Omental fat pad (tissue), 4 donors: ENCODE measurements around the gene KCNK16. TPM values are rescaled to one million over a fixed set of nuclear protein-coding genes. Genes with fewer than 3 reads are reported as not detected.

Source experiments
- ATAC-seq: fragments of 150-250 bp; one replicate; pipeline ENCODE4 v1.9.1; 2016; ENCODE audit warnings: mild to moderate bottlenecking, moderate library complexity; ENCODE audit not compliant: low FRiP score
- DNase-seq: peaks from one replicate; pipeline ENCODE4 v3.0.0-alpha.2; 2019; ENCODE audit warnings: low spot score
- CTCF ChIP-seq, 3 donors: fragments of 450-650 bp; IDR thresholded peaks; one replicate each; pipeline ENCODE4 v1.5.1; 2016 to 2017; ENCODE audit warnings: antibody characterized with exemption in 3 of 3, mild to moderate bottlenecking in 3 of 3, moderate library complexity in 2 of 3
- total RNA-seq, 4 donors: library from RNA; depleted of rRNA; stranded (reverse); fragments of >200 nt; gene quantifications; one replicate each; pipeline ENCODE4 v1.1.0, GENCODE V29; 2016

KCNK16 gene
- total RNA-seq, 4 donors from 2014 or later = not detected

DNA sequence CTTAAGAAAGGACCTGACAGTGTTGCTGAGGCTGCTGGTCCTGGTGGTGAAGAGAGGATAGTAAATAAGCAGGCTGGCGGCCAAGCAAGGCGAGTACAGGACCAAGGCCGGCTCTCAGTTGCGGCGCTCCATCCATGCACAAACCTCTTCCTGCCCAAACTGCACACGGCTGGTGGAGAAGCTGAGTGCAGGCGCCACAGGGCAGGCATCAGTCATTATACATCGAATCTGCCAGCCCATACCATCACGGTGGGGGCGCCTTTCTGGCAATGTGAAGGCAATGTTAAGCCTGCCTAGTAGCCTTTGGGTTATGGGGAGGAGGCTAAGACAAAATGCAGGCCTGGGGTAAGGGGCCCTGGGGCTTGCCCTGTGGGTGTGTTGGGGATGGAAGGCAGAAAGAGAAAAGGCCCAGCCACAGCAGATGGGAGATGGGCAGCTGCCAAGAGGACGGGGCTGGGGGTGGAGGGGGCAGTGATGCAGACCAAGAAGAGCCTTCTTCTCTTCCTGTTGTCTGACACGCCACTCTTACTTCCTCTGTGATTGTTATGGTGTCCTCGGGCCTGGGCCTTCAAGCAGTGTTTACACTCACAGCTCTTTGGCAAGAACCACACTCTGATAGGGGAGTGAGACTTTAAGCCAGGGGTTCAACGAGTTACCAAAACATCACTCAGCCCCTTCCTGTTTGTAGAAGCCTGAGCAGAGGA lies 20.3 kb upstream of the KCNK16 start:
- ATAC-seq (no peak), DNase-seq (no peak)
- no peak for TF ChIP-seq CTCF (IDR thresholded peaks at IDR 0.05)

DNA sequence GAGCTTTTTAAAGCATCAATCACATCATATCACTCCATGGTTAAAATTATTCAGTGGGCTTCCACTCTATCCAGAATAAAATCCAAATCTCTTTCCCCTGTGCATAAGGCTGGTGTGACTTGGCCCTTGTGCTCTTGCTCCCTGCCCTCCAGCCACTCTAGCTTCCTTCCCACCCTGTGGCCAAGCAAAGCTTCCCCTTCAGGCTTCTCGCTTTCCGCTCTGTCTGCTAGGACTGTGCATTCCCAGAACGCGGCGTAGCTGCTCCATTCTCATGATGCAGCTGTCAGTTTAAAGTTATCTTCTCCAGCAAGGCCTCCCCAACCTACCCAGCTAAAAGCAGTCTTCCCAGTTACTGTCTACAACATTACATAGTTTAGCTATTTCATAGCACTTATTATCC lies 19.4 kb upstream of the KCNK16 start:
- DNase-seq (no peak), ATAC-seq (no peak)
- no peak for TF ChIP-seq CTCF (IDR thresholded peaks at IDR 0.05)

DNA sequence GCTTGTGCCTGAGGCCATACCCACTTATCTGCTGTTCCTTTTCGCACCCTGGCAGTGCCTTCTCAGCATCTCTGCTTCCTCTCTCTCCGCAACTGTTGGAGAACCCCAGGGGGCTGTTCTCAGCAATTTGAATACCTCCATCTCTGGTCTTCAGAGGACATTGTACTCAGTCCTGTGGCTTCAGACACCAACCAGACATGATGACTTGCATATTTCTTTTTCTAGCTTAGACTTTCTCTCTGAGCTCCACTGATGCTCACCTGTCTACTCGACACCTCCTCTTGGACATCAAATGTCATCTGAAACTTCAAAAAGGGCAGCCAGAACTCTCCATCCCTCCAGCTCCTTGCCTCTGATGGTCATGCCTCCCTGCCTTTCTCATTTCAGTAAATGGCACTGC lies 18.9 kb upstream of the KCNK16 start:
- no peak for ATAC-seq
- no peak for DNase-seq
- TF ChIP-seq CTCF (IDR thresholded peaks at IDR 0.05) = no peak

- no peak for TF ChIP-seq CTCF (IDR thresholded peaks at IDR 0.05)
- no peak for DNase-seq
- ATAC-seq = no peak
These were observed 17.5 kb upstream of the KCNK16 start for GRCh38 chr6:39339868-39340550.

- ATAC-seq (no peak), DNase-seq (no peak)
- no peak for TF ChIP-seq CTCF (IDR thresholded peaks at IDR 0.05)
These were observed 16.8 kb upstream of the KCNK16 start for GRCh38 chr6:39339096-39339867.

GRCh38 chr6:39338397-39338796 lies 15.9 kb upstream of the KCNK16 start:
- ATAC-seq (no peak), DNase-seq (no peak)
- no peak for TF ChIP-seq CTCF (IDR thresholded peaks at IDR 0.05)
